ENCODE data around the gene ZDHHC11. TPM values are rescaled to one million over a fixed set of nuclear protein-coding genes. Genes with fewer than 3 reads are reported as not detected.
"Not testable (repeated sequence)": the region's sequence is repeated elsewhere in the genome, so short reads cannot be mapped to it uniquely, and the experiment has no call there.

The ZDHHC11 gene
- total RNA-seq, 1 experiment from 2014 or later: 3.6 TPM

GRCh38 chr5:774854-775505, 75.8 kb downstream of the ZDHHC11 start:
- intact Hi-C loops (cut with micrococcal nuclease; ENCODE audit: unreplicated experiment); H3K9me3 ChIP-seq; H3K4me3 Mint-ChIP-seq (ENCODE audit: unreplicated experiment); H3K4me3 ChIP-seq (ENCODE audit: low read depth, low read length); H3K36me3 ChIP-seq (ENCODE audit: control insufficient read depth, insufficient read depth, low read length); H3K9me3 Mint-ChIP-seq (ENCODE audit: unreplicated experiment); H3K27ac Mint-ChIP-seq (ENCODE audit: unreplicated experiment); DNase-seq; BruUV-seq (replicated peaks); CTCF ChIA-PET; H3K27me3 ChIP-seq (replicated peaks; ENCODE audit: control insufficient read depth, insufficient read depth, low read length); H3K4me1 Mint-ChIP-seq (ENCODE audit: low read depth, unreplicated experiment); H3K27me3 Mint-ChIP-seq (ENCODE audit: insufficient read depth, unreplicated experiment); POLR2A ChIA-PET; H3K36me3 Mint-ChIP-seq (ENCODE audit: insufficient read depth, unreplicated experiment); H3K4me1 ChIP-seq: not testable (repeated sequence)

- H3K27me3 ChIP-seq (replicated peaks; ENCODE audit: control insufficient read depth, insufficient read depth, low read length); H3K27me3 Mint-ChIP-seq (ENCODE audit: insufficient read depth, unreplicated experiment); H3K27ac Mint-ChIP-seq (ENCODE audit: unreplicated experiment); intact Hi-C loops (cut with micrococcal nuclease; ENCODE audit: unreplicated experiment); DNase-seq; H3K9me3 Mint-ChIP-seq (ENCODE audit: unreplicated experiment); H3K36me3 Mint-ChIP-seq (ENCODE audit: insufficient read depth, unreplicated experiment); H3K4me1 ChIP-seq; BruUV-seq (replicated peaks); POLR2A ChIA-PET; H3K9me3 ChIP-seq; H3K4me1 Mint-ChIP-seq (ENCODE audit: low read depth, unreplicated experiment); H3K4me3 ChIP-seq (ENCODE audit: low read depth, low read length); H3K36me3 ChIP-seq (ENCODE audit: control insufficient read depth, insufficient read depth, low read length); CTCF ChIA-PET; H3K4me3 Mint-ChIP-seq (ENCODE audit: unreplicated experiment): not testable (repeated sequence)
Observed at GRCh38 chr5:774304-774703, 76.5 kb downstream of the ZDHHC11 start.

GRCh38 chr5:773517-774264, 77.1 kb downstream of the ZDHHC11 start:
- H3K9me3 ChIP-seq: no peaks in the 10 kb centered on the region
- Mint-ChIP-seq H3K9me3 (ENCODE audit: unreplicated experiment) (no peaks in the 10 kb centered on the region), H3K4me3 (ENCODE audit: unreplicated experiment) (no peak overlapping the region), H3K27ac (ENCODE audit: unreplicated experiment) (no peak overlapping the region), H3K27me3 (ENCODE audit: insufficient read depth, unreplicated experiment) (peaks cover 6% of the 10 kb centered on the region), H3K4me1 (ENCODE audit: low read depth, unreplicated experiment) (no peaks in the 10 kb centered on the region), H3K36me3 (ENCODE audit: insufficient read depth, unreplicated experiment) (no peaks in the 10 kb centered on the region)
- peak in 1 of 2 experiments; percentile 29 for DNase-seq
- TF ChIP-seq CTCF (IDR thresholded peaks at IDR 0.05; ENCODE audit: insufficient read depth in 1 of 2, low read depth in 1 of 2, low read length in 1 of 2, severe bottlenecking in 1 of 2, unreplicated experiment in 1 of 2): no peak
- H3K4me3 ChIP-seq (ENCODE audit: low read depth, low read length): no peak overlapping the region
- intact Hi-C loops (cut with micrococcal nuclease; ENCODE audit: unreplicated experiment): no loop called here
- BruUV-seq (replicated peaks): no TSS peak
- no peaks in the 10 kb centered on the region for H3K4me1 ChIP-seq
- no peaks in the 10 kb centered on the region for H3K36me3 ChIP-seq (ENCODE audit: control insufficient read depth, insufficient read depth, low read length)
- no peaks in the 10 kb centered on the region for H3K27me3 ChIP-seq (replicated peaks; ENCODE audit: control insufficient read depth, insufficient read depth, low read length)
- CTCF ChIA-PET: no interaction called here
- POLR2A ChIA-PET: no interaction called here

- H3K36me3 ChIP-seq (ENCODE audit: control insufficient read depth, insufficient read depth, low read length); CTCF ChIA-PET; H3K4me3 ChIP-seq (ENCODE audit: low read depth, low read length); DNase-seq; H3K9me3 ChIP-seq; H3K4me1 Mint-ChIP-seq (ENCODE audit: low read depth, unreplicated experiment); H3K27me3 Mint-ChIP-seq (ENCODE audit: insufficient read depth, unreplicated experiment); H3K27me3 ChIP-seq (replicated peaks; ENCODE audit: control insufficient read depth, insufficient read depth, low read length); H3K36me3 Mint-ChIP-seq (ENCODE audit: insufficient read depth, unreplicated experiment); POLR2A ChIA-PET; intact Hi-C loops (cut with micrococcal nuclease; ENCODE audit: unreplicated experiment); H3K9me3 Mint-ChIP-seq (ENCODE audit: unreplicated experiment); BruUV-seq (replicated peaks); H3K27ac Mint-ChIP-seq (ENCODE audit: unreplicated experiment); H3K4me3 Mint-ChIP-seq (ENCODE audit: unreplicated experiment); H3K4me1 ChIP-seq: not testable (repeated sequence)
Observed at GRCh38 chr5:772931-773330, 77.9 kb downstream of the ZDHHC11 start.

- intact Hi-C loops (cut with micrococcal nuclease; ENCODE audit: unreplicated experiment); BruUV-seq (replicated peaks); DNase-seq; H3K27me3 ChIP-seq (replicated peaks; ENCODE audit: control insufficient read depth, insufficient read depth, low read length); H3K36me3 ChIP-seq (ENCODE audit: control insufficient read depth, insufficient read depth, low read length); CTCF ChIA-PET; H3K27me3 Mint-ChIP-seq (ENCODE audit: insufficient read depth, unreplicated experiment); H3K36me3 Mint-ChIP-seq (ENCODE audit: insufficient read depth, unreplicated experiment); H3K4me1 ChIP-seq; H3K27ac Mint-ChIP-seq (ENCODE audit: unreplicated experiment); H3K9me3 Mint-ChIP-seq (ENCODE audit: unreplicated experiment); H3K4me1 Mint-ChIP-seq (ENCODE audit: low read depth, unreplicated experiment); H3K9me3 ChIP-seq; H3K4me3 ChIP-seq (ENCODE audit: low read depth, low read length); H3K4me3 Mint-ChIP-seq (ENCODE audit: unreplicated experiment); POLR2A ChIA-PET: not testable (repeated sequence)
Observed at GRCh38 chr5:772547-772890, 78.3 kb downstream of the ZDHHC11 start.

GRCh38 chr5:771841-772546, 78.8 kb downstream of the ZDHHC11 start:
- BruUV-seq (replicated peaks); intact Hi-C loops (cut with micrococcal nuclease; ENCODE audit: unreplicated experiment); H3K27me3 ChIP-seq (replicated peaks; ENCODE audit: control insufficient read depth, insufficient read depth, low read length); H3K4me1 ChIP-seq; H3K4me3 ChIP-seq (ENCODE audit: low read depth, low read length); H3K27ac Mint-ChIP-seq (ENCODE audit: unreplicated experiment); H3K9me3 ChIP-seq; H3K36me3 Mint-ChIP-seq (ENCODE audit: insufficient read depth, unreplicated experiment); H3K4me3 Mint-ChIP-seq (ENCODE audit: unreplicated experiment); H3K9me3 Mint-ChIP-seq (ENCODE audit: unreplicated experiment); H3K4me1 Mint-ChIP-seq (ENCODE audit: low read depth, unreplicated experiment); H3K36me3 ChIP-seq (ENCODE audit: control insufficient read depth, insufficient read depth, low read length); POLR2A ChIA-PET; H3K27me3 Mint-ChIP-seq (ENCODE audit: insufficient read depth, unreplicated experiment); CTCF ChIA-PET: not testable (repeated sequence)
- peak in 1 of 2 experiments; percentile 31 for DNase-seq
